GM12878 (cell line): Measurements from ENCODE around the gene TKFC. TPM values are rescaled to one million over a fixed set of nuclear protein-coding genes. Genes with fewer than 3 reads are reported as not detected.

Experiments
- ATF3 ChIP-seq: IDR thresholded peaks from 2 replicates; pipeline ENCODE4 v1.6.1; 2011; ENCODE audit warnings: low read depth, mild to moderate bottlenecking, low read length, moderate library complexity, borderline replicate concordance; ENCODE audit errors: extremely low read depth
- ATF7 ChIP-seq: fragments of 450-650 bp; IDR thresholded peaks from 2 replicates; pipeline ENCODE4 v1.6.1; 2016; ENCODE audit warnings: low read depth, mild to moderate bottlenecking
- BACH1 ChIP-seq: fragments of 450-650 bp; IDR thresholded peaks from 2 replicates; pipeline ENCODE4 v1.6.1; 2017; ENCODE audit warnings: mild to moderate bottlenecking, borderline replicate concordance
- CBX5 ChIP-seq: sonication (generic); IDR thresholded peaks from 2 replicates; pipeline ENCODE4 v1.6.1; 2016; ENCODE audit warnings: low read depth, moderate library complexity, mild to moderate bottlenecking, inconsistent platforms
- CEBPB ChIP-seq, 2 experiments: fragments of 150-350 bp in 1 of 2; IDR thresholded peaks; 2 replicates each; pipeline ENCODE4 v1.6.1; 2012 to 2014; ENCODE audit warnings: low read depth in 2 of 2, low read length in 2 of 2, borderline replicate concordance in 1 of 2, inconsistent platforms in 1 of 2
- CEBPZ ChIP-seq: fragments of 150-350 bp; IDR thresholded peaks from 2 replicates; pipeline ENCODE4 v1.6.1; 2016; ENCODE audit warnings: low read depth, low read length
- ETV6 ChIP-seq, 2 experiments: fragments of 450-650 bp in 1 of 2; IDR thresholded peaks in 1 of 2; conservative IDR thresholded peaks in 1 of 2; 2 replicates each; pipeline ENCODE4 v1.6.1; 2014; ENCODE audit warnings: antibody characterized with exemption in 1 of 2, borderline replicate concordance in 1 of 2, low read depth in 1 of 2, mild to moderate bottlenecking in 1 of 2, moderate library complexity in 1 of 2
- EZH2 ChIP-seq: IDR thresholded peaks from 2 replicates; pipeline ENCODE4 v1.6.1; 2012; ENCODE audit warnings: low read depth, mild to moderate bottlenecking, control low read depth, inconsistent platforms, low read length, borderline replicate concordance; ENCODE audit not compliant: control insufficient read depth
- HCFC1 ChIP-seq: fragments of 150-350 bp; IDR thresholded peaks from 2 replicates; pipeline ENCODE4 v1.6.1; 2014; ENCODE audit warnings: low read length
- IKZF2 ChIP-seq, 2 experiments: fragments of 450-650 bp; IDR thresholded peaks; 2 replicates each; pipeline ENCODE4 v1.6.1; 2017; ENCODE audit warnings: mild to moderate bottlenecking in 2 of 2, moderate library complexity in 2 of 2
- KDM1A ChIP-seq: fragments of 200-600 bp; sonication (generic); IDR thresholded peaks from 2 replicates; pipeline ENCODE4 v1.6.1; 2016; ENCODE audit warnings: borderline replicate concordance
- MTA2 ChIP-seq: fragments of 450-650 bp; IDR thresholded peaks from 2 replicates; pipeline ENCODE4 v1.6.1; 2016; ENCODE audit warnings: low read depth, mild to moderate bottlenecking, moderate library complexity
- PAX5 ChIP-seq: IDR thresholded peaks from 2 replicates; pipeline ENCODE4 v1.6.1; 2011; ENCODE audit warnings: low read depth, low read length, borderline replicate concordance
- POU2F2 ChIP-seq: IDR thresholded peaks from 3 replicates; pipeline ENCODE4 v1.6.1; 2011; ENCODE audit warnings: low read depth, mild to moderate bottlenecking, low read length, borderline replicate concordance
- RB1 ChIP-seq: fragments of 450-650 bp; formaldehyde crosslinking; IDR thresholded peaks from 2 replicates; pipeline ENCODE4 v1.6.1; 2017; ENCODE audit warnings: mild to moderate bottlenecking, borderline replicate concordance
- SIX5 ChIP-seq: IDR thresholded peaks from 2 replicates; pipeline ENCODE4 v1.6.1; 2011; ENCODE audit warnings: mild to moderate bottlenecking, low read depth, low read length, moderate library complexity; ENCODE audit not compliant: severe bottlenecking
- SPI1 ChIP-seq: IDR thresholded peaks from 2 replicates; pipeline ENCODE4 v1.6.1; 2011; ENCODE audit warnings: low read depth, mild to moderate bottlenecking, low read length, moderate library complexity, borderline replicate concordance; ENCODE audit not compliant: insufficient read depth
- USF1 ChIP-seq: IDR thresholded peaks from 2 replicates; pipeline ENCODE4 v1.6.1; 2011; ENCODE audit warnings: borderline replicate concordance, low read depth, mild to moderate bottlenecking, moderate library complexity, mixed read lengths, low read length; ENCODE audit not compliant: insufficient read depth; ENCODE audit errors: extremely low read length
- YBX1 ChIP-seq: fragments of 450-650 bp; IDR thresholded peaks from 2 replicates; pipeline ENCODE4 v1.6.1; 2016; ENCODE audit warnings: antibody characterized with exemption
- ZNF592 ChIP-seq: fragments of 450-650 bp; IDR thresholded peaks from 2 replicates; pipeline ENCODE4 v1.6.1; 2017; ENCODE audit warnings: mild to moderate bottlenecking, moderate library complexity
- polyA plus RNA-seq, 11 experiments: library from polyadenylated mRNA; depleted of rRNA in 4 of 11; unstranded in 6 of 11; stranded (reverse) in 5 of 11; fragments of >200 nt; fragmentation: Nextera tagmentation in 4 of 11; fragmentation: Illumina TruSeq in 1 of 11; extraction: Ambion mirVana in 4 of 11; extraction: Trizol in 1 of 11; gene quantifications; 1 replicate in 1 of 11; 2 replicates in 10 of 11; pipeline versions ENCODE4 v1.2.1 to v1.2.3, GENCODE V29; 2011 to 2016; ENCODE audit warnings: inconsistent platforms in 2 of 11, missing spikeins in 2 of 11, low read depth in 1 of 11
- total RNA-seq, 4 experiments: library from RNA; depleted of rRNA in 3 of 4; stranded (reverse); fragments of >200 nt in 3 of 4; fragmentation: Illumina TruSeq in 1 of 4; extraction: Trizol in 1 of 4; gene quantifications; 2 replicates each; pipeline versions ENCODE4 v1.2.1 to v1.2.3, GENCODE V29; 2013 to 2021

The TKFC gene
- total and polyA plus RNA-seq, 10 of the 15 experiments (the other 5 are each of a cell fraction or from before 2014, with no cell fraction given) = 2.4 to 113 (median 59.0) TPM

GRCh38 chr11:61332797-61333549, at the start of gene TKFC, which contains the start of gene DDB1 (continued):
- no peak for TF ChIP-seq ZNF592
- no peak for TF ChIP-seq SIX5
- TF ChIP-seq CEBPB (IDR thresholded peaks at IDR 0.05; ENCODE audit: borderline replicate concordance in 1 of 2, low read depth in 2 of 2, low read length in 2 of 2) = no peak
- no peak for TF ChIP-seq ATF7
- no peak for TF ChIP-seq MTA2
- TF ChIP-seq ATF3 = no peak
- TF ChIP-seq SPI1 = no peak
- no peak for TF ChIP-seq CEBPZ
- TF ChIP-seq PAX5 = peak; percentile 47; the same call in 1 of the 2 replicates
- no peak for TF ChIP-seq CBX5
- no peak for TF ChIP-seq KDM1A
- TF ChIP-seq BACH1 = peak; percentile 47; the same call in 1 of the 2 replicates
- TF ChIP-seq USF1 = peak; percentile 28
- TF ChIP-seq YBX1 = no peak
- TF ChIP-seq POU2F2 = peak; percentile 62; the same call in 1 of the 3 replicates
- TF ChIP-seq IKZF2 (IDR thresholded peaks at IDR 0.05) = peak; percentile 84 to 91
- no peak for TF ChIP-seq EZH2
- TF ChIP-seq HCFC1 = peak; percentile 64
- peak in 1 of 2 experiments; percentile 38; a peak in 1 of 4 replicates for TF ChIP-seq ETV6 (conservative IDR thresholded peaks at IDR 0.05 in 1 of 2, IDR thresholded peaks at IDR 0.05 in 1 of 2; ENCODE audit: borderline replicate concordance in 1 of 2, low read depth in 1 of 2)
- peak; percentile 54; the same call in 1 of the 2 replicates for TF ChIP-seq RB1
